Sigmoid colon (tissue), 3 donors: ENCODE data around the gene CEND1.

Experiments used
- POLR2A ChIP-seq, 2 donors: fragments of 450-650 bp; IDR thresholded peaks; one replicate each; pipeline ENCODE4 v1.6.1; 2016; ENCODE audit warnings: antibody characterized with exemption in 2 of 2, mild to moderate bottlenecking in 2 of 2, moderate library complexity in 2 of 2
- TF ChIP-seq, protein P1 (sequence below), 4 experiments: fragments of 450-650 bp in 3 of 4; fragments of 200-600 bp in 1 of 4; IDR thresholded peaks; one replicate each; pipeline ENCODE4 v1.5.1; 2016 to 2019; ENCODE audit warnings: antibody characterized with exemption in 4 of 4, mild to moderate bottlenecking in 3 of 4, moderate library complexity in 2 of 4

DNA sequence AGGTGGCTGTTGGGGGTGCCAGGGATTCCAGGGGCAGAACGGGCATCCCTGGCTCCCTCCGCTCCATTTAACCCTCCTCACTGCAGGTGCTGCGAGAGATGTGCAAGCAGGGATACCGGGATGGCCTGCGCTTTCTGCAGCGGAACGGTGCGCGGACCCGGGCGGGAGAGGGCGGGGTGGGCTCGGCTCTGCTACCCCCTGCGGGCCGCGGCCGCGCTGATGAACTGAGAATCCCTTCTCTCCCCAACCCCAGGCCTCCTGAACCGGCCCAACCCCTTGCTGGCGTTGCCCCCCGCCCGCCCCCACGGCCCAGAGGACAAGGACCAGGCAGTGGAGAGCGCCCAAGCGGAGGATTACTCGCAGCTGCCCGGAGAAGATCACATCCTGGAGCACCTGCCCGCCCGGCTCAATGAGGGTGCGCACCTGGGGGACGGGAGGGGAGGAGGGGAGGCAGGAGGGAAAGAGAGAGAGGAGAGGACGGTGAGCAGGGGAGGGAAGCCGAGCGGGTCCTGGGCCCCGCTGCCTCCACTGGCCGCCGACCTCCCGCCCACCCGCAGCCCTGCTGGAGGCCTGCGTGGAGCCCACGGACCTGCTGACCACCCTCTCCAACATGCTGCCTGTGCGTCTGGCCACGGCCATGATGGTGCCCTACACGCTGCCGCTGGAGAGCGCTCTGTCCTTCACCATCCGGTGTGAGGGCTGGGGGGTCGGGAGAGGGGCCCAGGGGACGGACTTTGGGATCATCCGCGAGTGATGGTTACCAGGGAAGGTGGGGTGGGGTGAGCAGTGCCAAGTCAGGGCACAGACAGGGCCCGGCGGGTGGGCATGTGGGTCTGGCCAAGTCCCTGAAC is 33.8 kb upstream of the CEND1 start:
- TF ChIP-seq, protein P1, sequence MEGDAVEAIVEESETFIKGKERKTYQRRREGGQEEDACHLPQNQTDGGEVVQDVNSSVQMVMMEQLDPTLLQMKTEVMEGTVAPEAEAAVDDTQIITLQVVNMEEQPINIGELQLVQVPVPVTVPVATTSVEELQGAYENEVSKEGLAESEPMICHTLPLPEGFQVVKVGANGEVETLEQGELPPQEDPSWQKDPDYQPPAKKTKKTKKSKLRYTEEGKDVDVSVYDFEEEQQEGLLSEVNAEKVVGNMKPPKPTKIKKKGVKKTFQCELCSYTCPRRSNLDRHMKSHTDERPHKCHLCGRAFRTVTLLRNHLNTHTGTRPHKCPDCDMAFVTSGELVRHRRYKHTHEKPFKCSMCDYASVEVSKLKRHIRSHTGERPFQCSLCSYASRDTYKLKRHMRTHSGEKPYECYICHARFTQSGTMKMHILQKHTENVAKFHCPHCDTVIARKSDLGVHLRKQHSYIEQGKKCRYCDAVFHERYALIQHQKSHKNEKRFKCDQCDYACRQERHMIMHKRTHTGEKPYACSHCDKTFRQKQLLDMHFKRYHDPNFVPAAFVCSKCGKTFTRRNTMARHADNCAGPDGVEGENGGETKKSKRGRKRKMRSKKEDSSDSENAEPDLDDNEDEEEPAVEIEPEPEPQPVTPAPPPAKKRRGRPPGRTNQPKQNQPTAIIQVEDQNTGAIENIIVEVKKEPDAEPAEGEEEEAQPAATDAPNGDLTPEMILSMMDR (IDR thresholded peaks at IDR 0.05): no peak
- no peak for TF ChIP-seq POLR2A (IDR thresholded peaks at IDR 0.05)
